ENCODE results near the gene MAML3. TPM values are rescaled to one million over a fixed set of nuclear protein-coding genes. Genes with fewer than 3 reads are reported as not detected.

MAML3 gene
- total RNA-seq, 4 donors from 2014 or later = 18.2 to 42.7 (median 28.6) TPM

DNA sequence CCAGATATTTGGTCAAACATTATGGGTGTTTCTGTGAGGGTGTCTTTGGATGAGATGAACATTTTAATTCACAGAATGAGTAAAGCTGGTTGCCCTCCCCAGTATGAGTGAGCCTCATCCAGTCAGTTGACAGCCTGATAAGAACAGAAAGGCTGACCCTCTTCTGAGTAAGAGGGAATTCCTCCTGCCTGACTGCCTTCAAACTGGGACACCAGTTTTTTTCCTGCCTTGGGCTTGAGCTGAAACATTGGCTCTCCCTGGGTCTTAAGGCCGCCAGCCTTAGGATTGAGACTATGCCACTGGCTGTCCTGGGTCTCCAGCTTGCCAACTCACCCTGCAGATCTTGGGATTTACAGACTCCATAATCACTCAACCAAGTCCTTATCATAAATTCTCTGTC, 14.5 kb upstream of the MAML3 start:
- Histone ChIP-seq H3K27ac (no peak overlapping the region), H3K4me3 (no peak overlapping the region), H3K9me3 (no peaks in the 10 kb centered on the region), H3K27me3 (no peaks in the 10 kb centered on the region), H3K4me1 (no peaks in the 10 kb centered on the region), H3K36me3 (no peaks in the 10 kb centered on the region)
- TF ChIP-seq EP300 (IDR thresholded peaks at IDR 0.05) (no peak), POLR2AphosphoS5 (IDR thresholded peaks at IDR 0.05) (no peak), POLR2A (IDR thresholded peaks at IDR 0.05) (no peak)
- TF ChIP-seq, protein P1, sequence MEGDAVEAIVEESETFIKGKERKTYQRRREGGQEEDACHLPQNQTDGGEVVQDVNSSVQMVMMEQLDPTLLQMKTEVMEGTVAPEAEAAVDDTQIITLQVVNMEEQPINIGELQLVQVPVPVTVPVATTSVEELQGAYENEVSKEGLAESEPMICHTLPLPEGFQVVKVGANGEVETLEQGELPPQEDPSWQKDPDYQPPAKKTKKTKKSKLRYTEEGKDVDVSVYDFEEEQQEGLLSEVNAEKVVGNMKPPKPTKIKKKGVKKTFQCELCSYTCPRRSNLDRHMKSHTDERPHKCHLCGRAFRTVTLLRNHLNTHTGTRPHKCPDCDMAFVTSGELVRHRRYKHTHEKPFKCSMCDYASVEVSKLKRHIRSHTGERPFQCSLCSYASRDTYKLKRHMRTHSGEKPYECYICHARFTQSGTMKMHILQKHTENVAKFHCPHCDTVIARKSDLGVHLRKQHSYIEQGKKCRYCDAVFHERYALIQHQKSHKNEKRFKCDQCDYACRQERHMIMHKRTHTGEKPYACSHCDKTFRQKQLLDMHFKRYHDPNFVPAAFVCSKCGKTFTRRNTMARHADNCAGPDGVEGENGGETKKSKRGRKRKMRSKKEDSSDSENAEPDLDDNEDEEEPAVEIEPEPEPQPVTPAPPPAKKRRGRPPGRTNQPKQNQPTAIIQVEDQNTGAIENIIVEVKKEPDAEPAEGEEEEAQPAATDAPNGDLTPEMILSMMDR (IDR thresholded peaks at IDR 0.05) = no peak
- WGBS = 93% methylated on average over 1 of the region's 1 CpG
- DNase-seq (ENCODE audit: low spot score in 2 of 2) = no peak

DNA sequence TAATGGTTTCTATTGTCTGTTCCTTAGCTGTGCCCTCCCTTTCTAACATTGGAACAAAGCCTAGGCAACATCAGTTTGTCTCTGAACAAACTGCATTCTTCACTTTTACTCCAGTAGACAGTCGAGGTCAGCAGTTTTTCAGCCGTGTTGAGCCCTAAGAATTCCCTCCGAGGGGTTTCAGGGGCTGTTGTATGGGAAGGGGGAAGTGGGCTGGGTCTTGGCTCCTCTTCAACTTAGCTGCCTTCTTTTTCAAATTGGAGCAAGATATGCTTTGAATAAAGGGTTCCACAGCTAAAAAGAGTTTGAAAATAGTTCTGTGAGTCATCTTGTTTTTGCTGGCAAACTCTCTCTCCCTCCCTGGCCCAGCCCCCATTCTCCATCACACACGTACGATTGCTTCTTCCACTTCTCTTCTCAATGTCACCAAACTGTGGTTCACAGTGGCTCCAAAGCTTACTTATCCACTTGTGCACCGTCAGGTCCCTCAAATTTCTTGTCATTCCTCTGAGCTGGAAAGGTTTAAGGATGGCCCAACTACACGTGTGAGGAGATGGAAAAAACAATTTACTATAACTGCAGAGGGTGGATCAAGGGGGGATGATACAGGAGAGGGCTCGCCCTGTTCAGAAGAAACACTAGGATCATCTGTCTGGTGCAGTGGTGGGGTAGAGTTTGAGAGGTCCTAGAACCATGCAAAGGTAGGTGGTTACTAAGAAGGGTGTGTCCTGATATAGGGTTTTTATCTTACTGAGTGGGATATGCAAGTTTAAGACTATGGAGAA, 9.2 kb upstream of the MAML3 start:
- no peak overlapping the region for H3K27ac ChIP-seq
- 27% methylated on average over 8 of the region's 8 CpGs for WGBS
- peaks cover 8% of the 10 kb centered on the region for H3K4me1 ChIP-seq
- H3K9me3 ChIP-seq = no peaks in the 10 kb centered on the region
- no peaks in the 10 kb centered on the region for H3K36me3 ChIP-seq
- no peak for DNase-seq (ENCODE audit: low spot score in 2 of 2)
- H3K4me3 ChIP-seq = peak overlapping the region; percentile 1
- TF ChIP-seq POLR2AphosphoS5 (IDR thresholded peaks at IDR 0.05) = no peak
- no peak for TF ChIP-seq EP300 (IDR thresholded peaks at IDR 0.05)
- no peaks in the 10 kb centered on the region for H3K27me3 ChIP-seq

DNA sequence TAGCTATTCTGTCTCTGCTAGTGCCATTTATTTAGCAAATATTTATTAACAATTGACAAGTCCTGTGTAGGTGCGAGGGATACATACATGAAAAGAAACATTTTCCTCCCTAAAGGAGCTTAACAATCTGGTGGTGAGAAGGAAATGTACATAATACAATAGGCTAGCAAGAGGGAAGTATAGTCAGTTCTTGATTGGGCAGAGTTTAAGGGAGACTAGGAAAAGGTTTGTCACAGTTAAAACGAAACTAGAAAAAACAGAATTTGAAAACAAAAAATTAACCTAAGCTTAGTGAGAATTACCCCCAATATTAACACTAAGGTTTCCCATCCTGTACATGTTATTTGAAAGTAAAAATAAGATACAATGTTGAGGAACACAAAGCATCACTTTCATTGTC, 8.6 kb upstream of the MAML3 start:
- DNase-seq (ENCODE audit: low spot score in 2 of 2) = no peak
- H3K36me3 ChIP-seq = no peaks in the 10 kb centered on the region
- peaks cover 8% of the 10 kb centered on the region for H3K4me1 ChIP-seq
- peak overlapping the region; percentile 1 for H3K4me3 ChIP-seq
- H3K9me3 ChIP-seq = no peaks in the 10 kb centered on the region
- 61% methylated on average over 2 of the region's 2 CpGs for WGBS
- TF ChIP-seq EP300 (IDR thresholded peaks at IDR 0.05) (no peak), POLR2AphosphoS5 (IDR thresholded peaks at IDR 0.05) (no peak), POLR2A (IDR thresholded peaks at IDR 0.05) (no peak)
- TF ChIP-seq, protein P1 (IDR thresholded peaks at IDR 0.05) = no peak
- no peaks in the 10 kb centered on the region for H3K27me3 ChIP-seq
- no peak overlapping the region for H3K27ac ChIP-seq

DNA sequence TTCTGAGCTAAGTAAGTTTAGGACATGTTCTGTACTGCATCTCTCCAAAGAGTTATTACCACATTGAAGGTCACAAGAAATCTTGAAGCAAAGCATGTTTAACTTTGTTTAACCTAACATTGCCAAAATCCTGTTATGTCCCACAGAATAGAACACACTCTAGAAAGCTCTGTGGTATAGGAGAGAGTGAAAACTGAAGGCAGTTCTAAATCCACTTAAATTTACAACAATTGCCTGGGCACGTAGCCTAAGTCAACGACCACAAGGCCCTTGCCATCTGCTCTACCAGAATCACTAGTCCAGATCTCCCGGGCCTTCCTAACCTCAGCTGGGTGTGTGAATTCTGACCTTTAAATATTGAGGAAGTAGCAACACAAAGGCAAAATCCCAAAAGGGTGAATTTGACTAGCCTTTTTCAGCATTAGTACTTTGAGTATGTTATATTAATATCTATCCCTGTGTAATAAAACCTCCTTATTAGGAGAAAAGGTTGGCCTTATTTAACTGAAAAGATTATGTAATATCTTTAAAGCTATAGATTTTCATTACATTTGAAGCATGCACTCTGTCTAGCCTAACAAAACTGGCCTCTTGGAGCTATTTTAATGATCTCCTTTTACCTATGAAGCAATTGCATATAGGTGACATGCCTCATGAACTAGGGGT, 4.5 kb upstream of the MAML3 start:
- H3K4me3 ChIP-seq = no peak overlapping the region
- no peaks in the 10 kb centered on the region for H3K9me3 ChIP-seq
- no peaks in the 10 kb centered on the region for H3K27me3 ChIP-seq
- H3K36me3 ChIP-seq = no peaks in the 10 kb centered on the region
- H3K27ac ChIP-seq = no peak overlapping the region
- H3K4me1 ChIP-seq = peaks cover 8% of the 10 kb centered on the region
- DNase-seq (ENCODE audit: low spot score in 2 of 2) = no peak
- 41% methylated on average over 3 of the region's 3 CpGs for WGBS
- no peak for TF ChIP-seq EP300 (IDR thresholded peaks at IDR 0.05)
- TF ChIP-seq POLR2A (IDR thresholded peaks at IDR 0.05) = no peak
- TF ChIP-seq, protein P1 (IDR thresholded peaks at IDR 0.05) = no peak
- no peak for TF ChIP-seq POLR2AphosphoS5 (IDR thresholded peaks at IDR 0.05)

DNA sequence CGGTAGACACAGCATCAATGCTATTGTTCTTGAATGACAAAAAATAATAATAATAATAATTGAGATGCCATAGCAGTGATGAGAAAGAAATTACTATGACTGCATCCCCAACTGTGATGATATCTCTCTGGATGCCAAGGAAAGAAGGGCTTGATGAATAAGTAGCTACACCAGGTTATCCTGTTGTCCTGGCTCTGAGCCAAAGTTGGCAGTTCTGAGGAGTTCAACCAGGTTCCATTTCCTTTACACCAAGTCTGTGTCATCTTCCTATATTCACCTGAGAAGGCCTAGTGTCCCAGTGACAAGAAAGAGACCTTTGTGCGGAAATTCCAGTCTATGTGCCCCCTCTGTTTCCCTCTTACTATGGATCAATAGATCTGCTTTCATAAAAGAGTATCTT, 3.4 kb upstream of the MAML3 start:
- TF ChIP-seq POLR2A (IDR thresholded peaks at IDR 0.05) (no peak), EP300 (IDR thresholded peaks at IDR 0.05) (no peak), POLR2AphosphoS5 (IDR thresholded peaks at IDR 0.05) (no peak)
- TF ChIP-seq, protein P1 (IDR thresholded peaks at IDR 0.05) = no peak
- WGBS = 93% methylated on average over 2 of the region's 2 CpGs
- no peak for DNase-seq (ENCODE audit: low spot score in 2 of 2)

More for the DNA sequence above, 3.4 kb upstream of the MAML3 start:
- Histone ChIP-seq H3K4me3 (no peak overlapping the region), H3K9me3 (no peaks in the 10 kb centered on the region), H3K27ac (no peak overlapping the region), H3K4me1 (peaks cover 7% of the 10 kb centered on the region), H3K27me3 (no peaks in the 10 kb centered on the region), H3K36me3 (no peaks in the 10 kb centered on the region)

All from suprapubic skin (tissue), 4 donors.